ENCODE measurements around the gene GCK.

GRCh38 chr7:44238116-44238695, 49.0 kb upstream of the GCK start:
- TF ChIP-seq CTCF (conservative IDR thresholded peaks at IDR 0.05; ENCODE audit: low read length) (no peak), EZH2phosphoT487 (IDR thresholded peaks at IDR 0.05; ENCODE audit: borderline replicate concordance, low read depth, low read length) (no peak)

All from OCI-LY7 (cell line).